GOT3 (cell line): Measurements from ENCODE around the gene NPR2.

Source experiments
- DNase-seq: peaks from one replicate; lab custom pipeline; 2025; ENCODE audit warnings: mixed read lengths; lab: John Stamatoyannopoulos, UW

NPR2 gene

GRCh38 chr9:35800530-35800929 lies 9.1 kb downstream of the NPR2 start:
- no peak for DNase-seq

DNA sequence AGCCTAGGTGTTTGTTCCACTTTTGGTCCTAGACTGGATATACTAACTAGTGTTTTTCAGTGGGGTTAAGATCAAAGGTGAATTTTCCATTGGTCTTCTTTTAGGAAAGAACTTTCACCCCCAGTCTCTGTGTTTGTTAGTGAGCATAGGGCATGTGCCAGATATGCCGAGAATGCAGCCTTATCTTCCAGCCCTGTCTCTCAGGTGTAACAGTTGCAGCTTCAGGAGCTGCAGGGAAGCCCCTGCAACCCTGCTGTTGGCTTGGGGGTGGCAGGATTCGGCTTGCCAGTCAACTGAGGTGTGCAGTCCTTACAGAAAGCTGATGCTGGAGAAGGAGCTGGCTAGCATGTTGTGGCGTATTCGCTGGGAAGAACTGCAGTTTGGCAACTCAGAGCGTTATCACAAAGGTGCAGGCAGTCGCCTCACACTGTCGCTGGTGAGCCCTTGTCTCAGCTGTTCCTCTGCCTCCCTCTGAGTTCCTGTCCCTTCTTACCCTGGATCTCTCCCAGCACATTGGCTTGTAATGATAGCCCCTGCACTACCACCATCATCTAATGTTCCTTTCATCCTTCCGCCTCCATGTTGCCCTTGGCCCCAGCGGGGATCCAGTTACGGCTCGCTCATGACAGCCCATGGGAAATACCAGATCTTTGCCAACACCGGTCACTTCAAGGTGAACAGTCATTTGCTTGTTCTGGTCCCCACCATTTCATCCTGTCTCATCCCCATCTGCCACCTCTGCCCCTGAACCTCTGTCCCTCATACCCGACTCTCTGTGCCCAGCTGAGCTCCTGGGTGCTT lies 10.1 kb downstream of the NPR2 start:
- DNase-seq, result no peak

DNA sequence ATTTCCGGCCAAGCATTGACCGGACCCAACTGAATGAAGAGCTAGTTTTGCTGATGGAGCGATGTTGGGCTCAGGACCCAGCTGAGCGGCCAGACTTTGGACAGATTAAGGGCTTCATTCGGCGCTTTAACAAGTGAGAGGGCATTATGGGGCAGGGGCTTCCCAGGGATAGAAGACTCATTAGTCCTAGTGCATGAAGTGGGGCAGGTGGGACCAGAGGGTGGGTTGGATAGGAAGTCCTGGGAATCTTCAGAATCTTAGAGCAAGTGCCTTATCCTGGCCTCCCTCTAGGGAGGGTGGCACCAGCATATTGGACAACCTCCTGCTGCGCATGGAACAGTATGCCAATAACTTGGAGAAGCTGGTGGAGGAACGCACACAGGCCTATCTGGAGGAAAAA lies 14.7 kb downstream of the NPR2 start:
- DNase-seq, result no peak

- no peak for DNase-seq
Measured at GRCh38 chr9:35808433-35808832, 17.0 kb downstream of the NPR2 start.

GRCh38 chr9:35810122-35810521 lies 18.7 kb downstream of the NPR2 start:
- DNase-seq, result no peak

DNA sequence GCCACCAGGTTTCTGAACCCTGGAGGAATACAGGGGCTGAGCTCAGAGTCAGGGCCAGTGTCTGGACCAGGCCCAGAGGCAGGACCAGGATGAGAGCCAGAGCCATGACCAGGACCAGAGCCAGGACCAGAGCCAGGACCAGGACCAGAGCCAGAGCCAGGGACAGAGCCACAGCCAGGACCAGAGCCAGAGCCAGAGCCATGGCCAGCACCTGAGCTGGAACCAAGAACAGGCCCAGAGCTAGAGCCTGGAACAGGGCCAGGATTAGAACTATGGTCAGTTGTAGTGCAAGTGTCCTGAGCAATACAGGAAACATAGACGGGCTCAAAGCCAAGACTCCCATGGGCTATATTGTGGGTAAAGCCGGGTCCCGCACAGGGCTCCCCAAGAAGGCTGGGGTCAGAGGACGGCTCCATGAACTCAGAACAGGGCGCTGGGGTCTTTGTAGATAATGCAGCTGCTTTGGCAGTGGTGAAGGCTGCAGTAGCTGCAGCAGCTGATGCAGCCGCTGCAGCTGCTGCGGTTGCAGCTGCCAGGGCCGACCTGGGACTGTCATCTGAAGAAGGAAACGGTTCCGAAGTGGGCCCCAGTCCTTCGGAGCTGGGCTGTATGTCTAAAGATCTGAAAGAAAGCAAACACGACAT lies 20.1 kb downstream of the NPR2 start:
- no peak for DNase-seq

DNA sequence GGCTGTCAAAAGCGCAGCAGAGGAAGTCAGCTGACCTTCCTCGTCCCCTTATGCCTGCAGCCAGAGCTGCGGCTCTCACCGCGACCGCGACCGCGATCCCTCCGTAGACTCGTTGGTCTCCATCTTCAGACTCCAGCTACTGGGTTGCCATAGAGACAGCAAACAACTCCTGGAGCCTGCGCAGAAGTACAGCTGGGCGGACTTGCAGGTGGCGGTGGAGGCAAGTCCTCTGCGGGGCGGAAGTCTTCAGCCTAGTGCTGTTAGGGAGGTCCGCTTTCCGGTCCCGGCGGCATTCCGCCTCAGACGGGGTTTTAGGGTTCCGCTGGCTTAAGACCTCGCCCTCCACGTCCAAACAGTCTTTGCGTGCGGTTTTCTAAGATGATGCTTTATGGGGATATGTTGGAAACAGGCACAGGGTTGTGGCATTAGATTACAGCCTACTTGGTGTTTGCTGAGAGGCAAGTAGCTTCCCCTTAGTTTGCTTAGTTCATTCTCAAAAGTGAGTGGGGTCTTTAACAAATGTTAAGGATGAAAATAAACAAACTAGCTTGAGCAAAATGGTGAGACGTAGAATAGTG lies 20.7 kb downstream of the NPR2 start, which contains the start of gene SPAG8:
TSS of gene SPAG8 (minus strand) at position 238 of the 578 bp plus-strand sequence. CDS start at position 123, 115 bp downstream.
- DNase-seq, result peak; percentile 53

DNA sequence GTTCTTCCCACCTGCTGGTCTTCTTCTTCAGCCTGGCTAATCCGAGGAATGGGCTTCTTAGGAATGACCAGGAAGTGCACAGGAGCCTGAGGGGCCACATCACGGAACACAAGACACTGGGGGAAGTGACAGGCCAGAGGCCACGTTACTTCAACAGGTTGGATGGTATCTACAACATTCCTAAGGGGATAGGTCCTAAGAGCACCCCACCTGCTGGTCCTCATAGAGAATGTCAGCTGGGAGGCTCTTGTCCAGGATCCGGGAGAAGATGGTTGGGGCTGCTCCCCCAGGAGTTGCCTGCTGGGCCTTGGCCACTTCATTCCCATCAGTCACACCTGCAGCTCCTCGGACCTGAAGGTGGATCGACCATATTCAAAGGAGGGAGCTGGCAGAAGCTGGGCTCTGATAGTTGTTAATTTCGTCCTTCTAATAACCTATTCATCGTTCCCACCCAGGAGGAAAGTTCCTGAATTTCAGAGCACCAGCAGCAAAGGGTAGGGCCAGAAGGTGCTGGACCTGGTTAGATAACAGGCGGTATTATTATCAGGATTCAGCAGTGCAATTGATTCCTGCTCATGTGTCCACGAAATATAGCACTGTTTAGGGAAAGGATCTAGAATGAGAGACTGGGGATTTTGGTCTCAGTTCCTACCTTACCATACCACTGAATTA lies 22.2 kb downstream of the NPR2 start:
- no peak for DNase-seq

- no peak for DNase-seq
Measured at GRCh38 chr9:35814106-35814840, 22.9 kb downstream of the NPR2 start.

- DNase-seq, result peak; percentile 69
Measured at GRCh38 chr9:35814841-35815543, 23.6 kb downstream of the NPR2 start, which contains the start of gene HINT2. Gene HINT2 (minus strand): TSS chr9:35815042. CDS start chr9:35814979, 63 bp downstream.

- DNase-seq, result no peak
Measured at GRCh38 chr9:35816708-35817107, 25.3 kb downstream of the NPR2 start.

DNA sequence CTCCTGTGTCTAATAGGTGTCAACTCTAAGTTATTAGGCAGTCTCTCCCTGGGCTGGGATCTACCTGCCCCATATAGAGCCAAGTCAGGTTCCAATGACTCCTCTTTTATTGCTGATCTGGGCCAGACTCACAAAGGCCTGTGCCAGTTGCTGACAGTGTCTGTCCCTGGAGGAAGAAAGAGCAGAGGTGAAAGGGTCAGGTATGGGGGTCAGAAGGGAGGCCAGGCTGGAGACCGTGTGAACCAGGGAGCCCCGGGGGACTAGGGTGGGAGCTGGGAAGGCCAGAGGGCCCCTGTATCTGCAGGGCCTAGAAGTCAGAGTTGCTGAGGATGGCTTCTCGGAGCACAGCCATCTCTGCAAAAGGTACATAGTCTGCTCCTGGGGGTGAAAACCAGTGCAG lies 26.9 kb downstream of the NPR2 start:
- no peak for DNase-seq

GRCh38 chr9:35820076-35820475 lies 28.7 kb downstream of the NPR2 start:
- no peak for DNase-seq

DNA sequence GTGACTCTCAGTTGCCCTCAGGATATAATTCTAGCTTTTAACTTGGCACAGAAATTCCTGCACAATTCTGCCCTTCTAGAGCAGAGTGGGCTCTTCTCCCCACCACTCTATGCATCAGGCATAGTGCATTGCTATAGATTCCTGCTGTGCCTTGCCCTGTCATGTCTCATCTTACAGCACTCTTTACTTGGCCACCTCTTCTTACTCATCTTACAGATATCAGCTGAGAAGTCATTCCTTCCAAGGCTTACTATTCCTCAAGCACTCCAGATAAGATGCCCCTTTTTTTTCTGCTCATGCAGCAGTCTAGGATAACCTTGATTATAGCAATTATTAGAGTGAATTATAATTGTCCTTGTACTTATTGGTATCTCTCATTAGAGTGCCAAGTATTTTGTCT lies 31.5 kb downstream of the NPR2 start:
- no peak for DNase-seq

GRCh38 chr9:35826071-35826701 lies 34.8 kb downstream of the NPR2 start:
- no peak for DNase-seq

- DNase-seq, result no peak
Measured at GRCh38 chr9:35827486-35827885, 36.1 kb downstream of the NPR2 start.

DNA sequence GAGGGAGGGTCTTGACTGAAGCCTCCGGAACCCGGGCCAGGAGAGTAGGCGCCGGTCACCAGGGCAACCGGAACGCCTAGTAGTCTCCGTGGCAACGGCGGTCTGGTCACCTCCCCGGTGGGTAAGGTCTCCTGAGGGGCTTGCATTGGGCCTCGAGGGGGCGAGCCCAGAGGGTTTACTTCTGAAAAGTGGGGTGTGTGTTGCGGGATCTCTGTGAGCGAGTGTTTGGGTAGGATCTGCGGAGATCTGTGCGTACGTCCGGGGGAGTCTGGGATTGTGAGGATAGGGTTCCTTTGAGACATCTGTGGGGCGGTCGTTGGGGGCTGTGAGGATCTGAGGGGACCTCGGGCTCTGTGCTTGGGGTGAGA lies 37.3 kb downstream of the NPR2 start, which contains the start of gene FAM221B:
TSS of gene FAM221B (minus strand) at position 17 of the 368 bp plus-strand sequence. CDS start 2,571 bp downstream, outside the sequence.
- DNase-seq, result no peak

DNA sequence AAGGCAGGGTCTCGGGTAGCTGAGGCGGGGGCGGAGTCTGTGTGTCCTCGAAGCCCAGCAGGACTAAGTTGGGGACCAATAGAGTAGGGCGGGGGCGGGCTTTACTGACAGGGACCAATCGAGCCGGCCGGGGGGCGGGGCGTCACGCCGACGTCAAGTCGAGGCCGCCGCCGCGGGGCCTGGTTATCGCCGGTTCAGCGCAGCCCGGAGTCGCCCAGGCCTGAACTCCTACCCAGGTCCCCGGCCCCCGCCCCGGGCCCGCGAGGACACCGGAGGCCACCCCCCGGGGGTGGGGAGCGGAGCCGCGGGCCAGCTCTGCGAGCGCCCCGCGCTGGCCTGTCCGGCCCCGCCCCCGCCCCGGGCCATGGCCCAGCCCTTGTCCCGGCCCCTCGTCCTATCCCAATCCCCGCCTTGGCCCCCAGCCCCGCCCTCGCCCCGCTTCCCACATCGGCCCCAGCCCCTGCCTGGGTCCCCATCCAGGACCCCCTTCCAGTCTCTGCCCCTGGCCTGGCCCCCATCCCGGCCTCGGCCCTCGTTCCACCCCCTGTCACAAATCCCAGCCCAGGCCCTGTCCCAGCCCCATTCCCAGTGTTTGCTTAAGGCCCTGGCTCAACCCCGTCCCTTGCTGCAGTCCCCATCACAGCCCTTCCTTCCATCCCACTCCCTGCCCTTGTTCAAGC lies 37.8 kb downstream of the NPR2 start, which contains the start of gene TMEM8B:
TSS of gene TMEM8B (plus strand) at position 145 of the 680 bp plus-strand sequence. CDS start at position 365, 220 bp downstream.
- DNase-seq, result peak; percentile 24

GRCh38 chr9:35829764-35830096 lies 38.3 kb downstream of the NPR2 start:
- DNase-seq, result no peak

- DNase-seq, result no peak
Measured at GRCh38 chr9:35831040-35831439, 39.6 kb downstream of the NPR2 start.
